Skin of body (tissue), 1 donor: ENCODE measurements around the gene MRPS11. TPM values are rescaled to one million over a fixed set of nuclear protein-coding genes. Genes with fewer than 3 reads are reported as not detected.

Experiments
- total RNA-seq: library from RNA; depleted of rRNA; stranded (reverse); fragments of >200 nt; gene quantifications from one replicate; pipeline ENCODE4 v1.2.3, GENCODE V29; 2014

MRPS11 gene
- total RNA-seq, 1 donor from 2014 or later = 17.4 TPM

Other genes with a start within 250 kb of the MRPS11 start
- gene NTRK3, start 211.0 kb upstream of the MRPS11 start, total RNA-seq = 7.2 TPM
- 12.8 TPM for gene MRPL46, start 320 bp upstream of the MRPS11 start, total RNA-seq
- 8.0 TPM for gene DET1, start 79.0 kb downstream of the MRPS11 start, total RNA-seq
- 8.1 TPM for gene AEN, start 153.6 kb downstream of the MRPS11 start, total RNA-seq
- gene ISG20, start 171.3 kb downstream of the MRPS11 start, total RNA-seq = 3.5 TPM